A204.1 (cell line): ENCODE measurements around the gene KCNJ16.

Source experiments
- FAIRE-seq: peaks from 2 replicates; lab custom pipeline; 2012; peaks lifted over from hg19 to GRCh38; lab: Jason Lieb, UNC

KCNJ16 gene

GRCh38 chr17:70099294-70099693 is 24.3 kb downstream of the KCNJ16 start:
- no peak for FAIRE-seq

DNA sequence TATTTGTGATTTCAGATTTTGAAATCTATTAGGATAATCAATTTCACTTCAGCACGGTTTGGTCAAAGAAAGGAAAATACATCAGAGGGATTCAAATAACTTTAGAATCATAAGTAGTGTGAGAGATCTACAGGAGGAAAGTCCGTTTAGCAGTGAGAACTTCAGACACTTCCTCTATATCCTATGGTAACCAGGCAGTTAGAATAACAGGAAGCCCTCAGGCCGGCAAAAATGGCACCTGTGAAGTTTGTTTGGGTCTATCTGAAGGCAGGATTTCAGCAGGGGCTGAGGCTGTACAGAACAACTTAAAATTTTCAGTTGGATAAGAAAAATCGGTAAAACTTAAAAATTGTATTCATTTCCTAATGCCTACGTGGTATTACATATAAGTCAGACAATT is 24.9 kb downstream of the KCNJ16 start:
- no peak for FAIRE-seq

GRCh38 chr17:70100983-70101382 is 26.0 kb downstream of the KCNJ16 start:
- no peak for FAIRE-seq

GRCh38 chr17:70102531-70102930 is 27.5 kb downstream of the KCNJ16 start:
- no peak for FAIRE-seq

DNA sequence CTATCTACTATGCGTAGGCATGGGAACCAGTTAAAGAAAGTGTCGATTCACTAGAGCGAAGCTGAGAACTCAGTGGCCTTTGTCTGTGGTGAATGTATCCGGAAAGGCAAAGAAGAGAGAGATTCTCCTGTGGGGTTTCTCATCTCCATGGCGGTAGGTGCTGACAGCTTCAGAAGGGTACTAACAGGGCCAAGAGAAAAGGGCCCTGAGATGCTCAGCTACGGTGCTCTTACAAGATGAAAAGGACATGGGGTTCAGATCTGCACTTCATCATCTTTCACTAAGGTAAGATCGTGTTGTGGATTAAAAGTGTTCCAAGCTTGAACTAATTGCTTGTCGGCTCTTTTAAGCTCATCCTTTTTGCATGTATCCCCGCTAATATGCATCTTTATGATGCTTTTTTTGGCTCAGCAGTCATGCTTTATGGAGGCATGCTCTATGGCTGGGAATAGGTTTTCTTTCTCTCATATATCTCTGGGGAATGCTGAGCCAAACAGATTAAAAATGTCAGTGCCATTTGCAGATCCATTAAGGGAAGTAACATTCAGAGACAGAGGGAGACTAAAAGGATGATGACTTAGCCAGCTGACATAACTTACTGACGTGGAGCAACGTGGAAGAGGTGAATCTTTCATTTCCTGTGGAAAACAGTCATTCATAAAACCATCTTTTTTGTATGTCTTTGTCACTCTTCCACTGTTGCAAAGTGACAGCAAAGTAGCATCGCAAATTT is 29.9 kb downstream of the KCNJ16 start:
- no peak for FAIRE-seq

DNA sequence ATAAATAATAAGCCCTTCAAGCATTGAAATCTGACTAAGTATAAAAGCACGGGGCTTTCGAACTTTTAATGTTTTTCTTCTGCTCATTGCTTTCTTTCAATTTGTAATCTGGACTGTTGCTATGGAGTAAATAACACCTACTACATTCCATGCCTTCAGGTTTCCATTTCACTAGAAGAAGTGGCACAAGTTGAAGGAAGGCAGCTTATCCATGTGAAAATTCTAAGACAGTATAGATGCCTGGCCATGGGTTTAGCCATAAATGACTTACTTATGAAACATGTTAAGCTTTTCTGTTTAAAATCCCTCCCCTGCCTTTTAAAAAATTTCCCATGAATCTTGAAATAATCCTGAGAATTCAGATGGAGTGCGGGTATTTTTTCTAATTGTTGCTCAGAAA is 30.6 kb downstream of the KCNJ16 start:
- no peak for FAIRE-seq

DNA sequence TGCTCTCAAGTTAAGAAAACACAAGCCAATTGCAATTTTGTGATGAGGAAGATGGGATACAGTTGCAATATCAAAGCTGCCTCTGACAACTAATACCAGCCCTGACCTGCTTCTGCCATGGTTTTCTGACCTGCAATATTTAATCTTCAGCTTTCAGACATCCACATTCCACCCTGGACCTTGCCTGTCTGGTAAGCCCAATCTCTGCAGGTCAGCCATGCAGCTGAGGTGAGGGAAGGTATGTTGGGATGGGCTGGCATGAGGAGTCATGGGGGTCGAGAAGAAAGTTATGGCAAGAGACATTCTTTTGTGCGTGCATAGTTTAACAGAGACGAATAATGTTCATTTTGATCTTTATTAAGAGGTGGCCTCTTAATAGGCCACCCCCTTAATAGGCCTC is 31.5 kb downstream of the KCNJ16 start:
- FAIRE-seq: no peak

GRCh38 chr17:70107441-70107840 is 32.4 kb downstream of the KCNJ16 start:
- no peak for FAIRE-seq

DNA sequence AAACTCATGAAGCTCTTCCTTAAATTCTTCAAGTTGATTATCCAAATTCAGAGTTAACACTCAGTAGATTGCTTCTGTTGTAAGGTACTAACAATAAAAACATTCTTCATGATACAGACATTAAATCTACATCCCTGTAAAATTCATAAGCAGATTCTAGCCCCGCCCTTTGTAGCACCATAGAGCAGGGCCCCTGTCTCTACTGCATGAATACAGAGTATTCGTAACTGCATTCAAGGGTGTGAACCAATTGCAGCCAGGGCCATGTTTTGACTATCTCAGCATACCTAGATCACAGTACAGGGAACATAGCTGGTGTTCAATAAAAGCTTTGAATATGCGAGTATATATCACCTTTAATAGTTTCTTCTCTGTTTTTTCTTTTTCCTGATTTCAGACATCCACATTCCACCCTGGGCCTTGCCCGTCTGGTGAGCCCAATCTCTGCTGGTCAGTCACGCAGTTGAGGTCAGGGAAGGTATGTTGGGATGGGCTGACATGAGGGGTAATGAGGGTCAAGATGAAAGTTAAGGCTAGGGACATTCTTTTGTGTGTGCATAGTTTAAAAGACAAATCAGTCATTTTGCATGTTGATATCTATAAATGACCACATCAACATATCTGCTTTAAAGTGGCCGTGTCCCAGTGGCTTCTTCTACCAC is 33.0 kb downstream of the KCNJ16 start:
- FAIRE-seq: no peak

- FAIRE-seq: no peak
Observed at GRCh38 chr17:70109497-70109896, 34.5 kb downstream of the KCNJ16 start.

DNA sequence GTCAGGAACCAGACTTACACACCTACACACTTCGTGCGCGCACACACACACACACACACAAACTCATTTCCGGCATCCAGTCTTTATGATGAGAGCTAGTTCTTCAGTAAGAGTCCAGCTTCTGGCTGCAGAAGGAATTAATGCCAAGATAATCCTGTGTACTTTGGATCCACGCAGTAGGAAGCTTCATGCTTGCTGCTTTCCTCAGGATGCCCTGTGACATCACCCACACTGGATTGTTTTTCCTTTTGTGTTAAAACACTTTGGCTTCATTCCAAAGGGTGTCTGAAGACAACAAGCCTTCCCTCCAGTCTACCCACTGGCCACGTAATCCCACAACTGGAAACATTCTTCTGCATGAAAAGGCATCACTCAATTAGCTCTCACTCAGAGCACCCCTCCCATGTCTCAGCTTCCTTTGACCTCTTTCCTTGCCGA is 35.4 kb downstream of the KCNJ16 start:
- no peak for FAIRE-seq

DNA sequence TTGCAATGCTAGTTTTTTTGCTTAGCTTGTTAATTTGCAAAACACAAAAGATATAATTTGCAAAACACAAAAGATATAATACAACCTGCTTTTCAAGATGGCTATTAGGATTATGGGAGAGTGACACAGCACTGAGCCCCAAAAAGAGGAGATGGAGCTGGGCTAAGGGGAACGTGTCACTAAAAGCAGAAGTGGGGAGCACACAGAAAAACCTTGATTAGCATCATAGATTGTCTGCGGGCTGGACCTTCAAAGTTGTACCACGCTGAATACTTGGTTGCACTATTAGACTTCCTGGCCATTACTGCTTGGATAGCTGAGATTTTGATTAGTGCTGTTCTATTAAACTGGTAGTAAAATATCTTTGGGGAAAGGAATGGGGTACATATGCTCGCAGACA is 36.2 kb downstream of the KCNJ16 start:
- FAIRE-seq: no peak

- FAIRE-seq: no peak
Observed at GRCh38 chr17:70114405-70114804, 39.4 kb downstream of the KCNJ16 start.

DNA sequence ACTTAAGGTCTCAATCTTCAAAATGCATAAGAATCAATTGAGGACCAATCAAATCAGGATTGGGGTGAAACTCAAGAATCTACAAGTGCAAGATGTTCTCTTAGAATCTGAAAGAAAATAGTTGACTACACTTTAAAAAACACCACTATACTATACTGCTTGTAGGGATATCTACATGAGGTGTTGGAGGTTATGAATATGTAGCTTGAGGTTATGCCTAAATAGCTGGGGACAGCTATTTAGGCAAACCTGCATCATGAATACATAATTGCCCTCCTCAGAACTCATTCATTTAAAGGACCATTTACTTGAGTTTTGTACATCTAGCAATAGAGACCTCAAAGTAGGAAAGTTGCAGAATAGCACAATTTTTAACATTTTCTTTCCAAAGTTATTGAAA is 40.1 kb downstream of the KCNJ16 start:
- FAIRE-seq: no peak

DNA sequence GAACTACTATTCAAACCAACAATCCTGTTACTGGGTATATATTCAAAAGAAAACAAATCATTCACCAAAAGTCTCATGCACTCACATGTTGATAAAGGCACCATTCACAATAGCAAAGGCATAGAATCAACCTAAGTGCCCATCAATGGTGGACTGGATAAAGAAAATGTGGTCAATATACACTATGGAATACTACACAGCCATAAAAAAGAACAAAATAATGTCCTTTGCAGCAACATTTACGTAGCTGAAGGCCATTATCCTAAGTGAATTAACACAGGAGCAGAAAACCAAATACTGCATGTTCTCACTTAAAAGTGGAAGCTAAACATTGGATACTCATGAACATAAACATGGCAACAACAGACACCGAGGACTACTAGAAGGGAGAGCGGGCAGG is 41.9 kb downstream of the KCNJ16 start:
- FAIRE-seq: no peak

GRCh38 chr17:70119545-70119944 is 44.5 kb downstream of the KCNJ16 start:
- FAIRE-seq: no peak

DNA sequence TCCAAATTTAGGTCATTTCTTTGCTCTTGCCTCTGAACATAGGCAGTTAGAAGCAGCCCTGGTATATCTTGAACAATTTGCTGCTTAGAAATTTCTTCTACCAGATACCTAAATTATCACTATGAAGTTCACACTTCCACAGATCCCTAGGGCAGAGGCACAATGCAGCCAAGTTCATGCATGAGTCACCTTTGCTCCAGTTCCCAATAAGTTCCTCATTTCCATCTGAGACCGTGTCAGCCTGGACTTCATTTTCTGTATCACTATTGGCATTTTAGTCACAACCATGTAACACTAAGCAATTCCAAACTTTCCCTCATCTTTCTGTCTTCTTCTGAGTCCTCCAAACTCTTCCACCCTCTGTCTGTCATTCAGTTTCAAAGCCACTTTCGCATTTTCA is 45.0 kb downstream of the KCNJ16 start:
- no peak for FAIRE-seq

DNA sequence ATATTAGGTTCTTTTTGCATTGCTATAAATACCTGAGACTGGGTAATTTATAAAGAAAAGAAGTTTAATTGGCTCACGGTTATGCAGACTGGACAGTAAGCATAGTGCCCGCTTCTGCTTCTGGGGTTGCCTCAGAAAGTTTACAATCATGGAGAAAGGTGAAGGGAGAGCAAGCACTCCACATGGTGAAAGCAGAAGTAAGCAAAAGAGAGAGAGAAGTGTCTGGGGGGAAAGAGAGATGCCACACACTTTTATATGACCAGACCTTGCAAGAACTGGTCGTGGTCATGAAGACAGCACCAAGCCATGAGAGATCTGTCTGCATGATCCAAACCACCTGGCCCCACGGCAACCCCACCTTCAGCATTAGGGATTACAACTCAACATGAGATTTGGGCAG is 45.4 kb downstream of the KCNJ16 start:
- no peak for FAIRE-seq

DNA sequence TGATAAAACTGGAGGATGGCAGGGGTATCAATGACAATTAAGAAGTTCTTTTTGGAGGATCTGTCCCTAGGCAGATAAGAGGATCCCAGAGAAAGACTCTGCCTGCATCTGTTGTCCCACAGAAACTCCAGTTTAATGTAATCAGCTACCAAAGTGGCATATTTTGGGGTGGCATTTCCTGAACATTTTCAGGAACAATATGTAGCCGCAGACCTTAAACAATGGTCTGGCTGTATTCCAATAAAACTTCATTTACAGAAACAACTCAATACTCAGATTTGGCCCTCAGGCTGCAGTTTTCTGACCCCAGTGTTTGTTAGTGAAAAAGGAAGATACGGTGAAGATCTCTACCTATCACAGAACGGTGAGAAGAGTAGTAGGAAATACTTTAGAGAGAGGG is 46.1 kb downstream of the KCNJ16 start:
- FAIRE-seq: no peak

DNA sequence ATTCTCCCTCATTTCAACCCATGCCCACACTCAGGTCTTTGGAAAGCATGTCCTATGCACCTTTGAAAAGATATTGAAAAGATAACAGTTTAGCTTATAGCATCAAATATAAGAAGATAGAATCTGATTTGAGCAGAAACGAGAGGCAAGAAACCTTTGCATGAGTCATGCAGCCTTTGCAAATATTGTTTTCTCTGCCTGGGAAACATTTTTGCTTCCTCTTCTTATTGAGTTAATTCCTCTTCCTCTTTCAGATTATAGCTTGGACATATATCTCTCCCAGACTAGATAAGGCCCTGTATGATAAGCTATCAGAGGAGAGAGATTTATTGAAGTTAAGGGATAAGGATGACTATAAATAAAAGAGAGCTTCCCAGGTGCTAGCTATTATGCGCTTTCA is 48.2 kb downstream of the KCNJ16 start:
- no peak for FAIRE-seq

GRCh38 chr17:70124723-70125122 is 49.7 kb downstream of the KCNJ16 start:
- FAIRE-seq: no peak

- no peak for FAIRE-seq
Observed at GRCh38 chr17:70127221-70127873, 52.3 kb downstream of the KCNJ16 start.

- no peak for FAIRE-seq
Observed at GRCh38 chr17:70128727-70129238, 53.8 kb downstream of the KCNJ16 start.
